K562 (cell line): Measurements from ENCODE around the gene HSPA5. TPM values are rescaled to one million over a fixed set of nuclear protein-coding genes. Genes with fewer than 3 reads are reported as not detected.

Source experiments
- CREBBP ChIP-seq: IDR thresholded peaks from one replicate; pipeline ENCODE4 v1.6.1; 2012; ENCODE audit warnings: low read depth, mild to moderate bottlenecking, control low read depth, inconsistent platforms, low read length
- CTCFL ChIP-seq: IDR thresholded peaks from 2 replicates; pipeline ENCODE4 v1.6.1; 2011; ENCODE audit warnings: borderline replicate concordance, low read depth, mild to moderate bottlenecking, moderate library complexity, low read length; ENCODE audit not compliant: insufficient read depth, poor library complexity, severe bottlenecking
- E2F3 ChIP-seq: fragments of 250-450 bp; sonication (Bioruptor Pico); IDR thresholded peaks from 2 replicates; pipeline ENCODE4 v1.4.0; 2020; ENCODE audit warnings: mild to moderate bottlenecking
- FOXP4 ChIP-seq: sonication (generic); formaldehyde crosslinking; IDR thresholded peaks from 2 replicates; pipeline ENCODE4 v1.8.0; 2022; ENCODE audit warnings: mild to moderate bottlenecking, missing genetic modification reagents, borderline replicate concordance
- HDAC3 ChIP-seq: fragments of 450-650 bp; IDR thresholded peaks from 2 replicates; pipeline ENCODE4 v1.6.1; 2018; ENCODE audit warnings: borderline replicate concordance, mild to moderate bottlenecking, moderate library complexity; ENCODE audit not compliant: partially characterized antibody
- KDM5B ChIP-seq: fragments of 200-600 bp; sonication (generic); IDR thresholded peaks from 2 replicates; pipeline ENCODE4 v1.6.1; 2012; ENCODE audit warnings: low read depth, mild to moderate bottlenecking, moderate library complexity, low read length, control low read depth, inconsistent platforms; ENCODE audit not compliant: insufficient replicate concordance
- KLF1 ChIP-seq: fragments of 450-650 bp; IDR thresholded peaks from 2 replicates; pipeline ENCODE4 v1.6.1; 2016; ENCODE audit warnings: missing genetic modification characterization, missing compliant biosample characterization
- MAZ ChIP-seq, 2 experiments: fragments of 450-650 bp in 1 of 2; sonication (generic) in 1 of 2; formaldehyde crosslinking; IDR thresholded peaks in 1 of 2; conservative IDR thresholded peaks in 1 of 2; 2 replicates each; pipeline versions ENCODE4 v1.4.0 to v1.5.0; 2020; ENCODE audit warnings: mild to moderate bottlenecking in 1 of 2, missing genetic modification reagents in 1 of 2
- SETDB1 ChIP-seq: IDR thresholded peaks from one replicate; pipeline ENCODE4 v1.6.1; 2012; ENCODE audit warnings: low read length, control low read depth, inconsistent platforms
- polyA plus RNA-seq, 8 experiments: library from polyadenylated mRNA; depleted of rRNA in 4 of 8; stranded (reverse) in 5 of 8; unstranded in 3 of 8; fragments of >200 nt; fragmentation: Nextera tagmentation in 2 of 8; fragmentation: Illumina TruSeq in 1 of 8; extraction: Ambion mirVana in 2 of 8; extraction: Trizol in 1 of 8; gene quantifications; 2 replicates each; pipeline versions ENCODE4 v1.2.1 to v1.2.3, GENCODE V29; 2011 to 2014; ENCODE audit warnings: inconsistent platforms in 1 of 8, missing spikeins in 1 of 8
- total RNA-seq, 7 experiments: library from RNA; depleted of rRNA in 6 of 7; stranded (reverse); fragments of >200 nt in 6 of 7; fragmentation: Illumina TruSeq in 2 of 7; extraction: Trizol in 2 of 7; gene quantifications; 2 replicates each; pipeline versions ENCODE4 v1.2.1 to v1.2.3, GENCODE V29; 2011 to 2021; ENCODE audit warnings: low replicate concordance in 1 of 7
- TF ChIP-seq, protein P1 (sequence below): fragments of 250-450 bp; sonication (Bioruptor Pico); IDR thresholded peaks from 2 replicates; pipeline ENCODE4 v1.5.0; 2021; ENCODE audit warnings: mild to moderate bottlenecking, moderate library complexity
- TF ChIP-seq, protein P2 (sequence below): sonication (generic); formaldehyde crosslinking; IDR thresholded peaks from 2 replicates; pipeline ENCODE4 v1.4.0; 2020; ENCODE audit warnings: mild to moderate bottlenecking, missing genetic modification reagents

Gene HSPA5
- total and polyA plus RNA-seq, 9 of the 15 experiments (the other 6 are each of a cell fraction or from before 2014, with no cell fraction given), result 48.0 to 265 (median 113) TPM

DNA sequence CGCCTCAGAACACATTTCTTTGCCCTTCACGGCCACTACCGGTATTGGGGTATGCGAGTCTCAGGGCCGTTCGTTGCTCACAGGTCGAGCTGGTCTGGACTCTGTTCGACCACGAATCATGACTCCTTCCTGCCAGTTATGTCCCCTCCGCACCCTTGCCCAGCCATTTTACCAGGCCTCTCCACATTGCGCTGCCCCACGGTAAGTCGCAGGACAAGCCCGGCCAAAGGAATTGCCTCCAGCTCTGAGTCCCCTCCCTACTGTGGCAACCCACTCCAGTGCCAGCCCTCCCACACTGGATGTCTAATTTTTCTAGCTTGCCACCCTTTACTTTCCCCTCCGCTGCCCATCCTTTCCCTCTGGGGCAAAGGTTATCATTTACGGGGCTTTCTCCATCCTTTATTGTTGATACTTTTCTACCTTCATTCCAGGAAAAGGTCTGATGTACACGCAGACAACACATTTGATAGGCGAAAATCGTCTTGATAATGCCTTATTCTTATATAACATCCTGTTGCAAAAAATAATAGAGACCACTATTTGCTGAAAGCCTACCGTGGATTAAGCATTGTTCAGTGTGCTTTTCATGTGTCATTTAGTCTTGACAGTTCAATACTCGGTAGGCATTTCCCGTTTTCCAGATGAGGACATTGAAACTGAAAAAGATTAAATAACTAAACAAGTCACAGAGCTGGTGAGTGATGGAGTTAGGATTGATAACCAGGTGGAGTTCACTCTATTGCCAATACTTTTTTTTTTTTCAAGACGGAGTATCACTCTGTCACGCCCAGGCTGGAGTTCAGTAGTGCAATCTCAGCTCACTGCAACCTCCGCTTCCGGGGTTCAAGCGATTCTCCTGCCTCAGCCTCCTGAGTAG, 958 bp upstream of the HSPA5 start (continued):
- TF ChIP-seq, protein P1, sequence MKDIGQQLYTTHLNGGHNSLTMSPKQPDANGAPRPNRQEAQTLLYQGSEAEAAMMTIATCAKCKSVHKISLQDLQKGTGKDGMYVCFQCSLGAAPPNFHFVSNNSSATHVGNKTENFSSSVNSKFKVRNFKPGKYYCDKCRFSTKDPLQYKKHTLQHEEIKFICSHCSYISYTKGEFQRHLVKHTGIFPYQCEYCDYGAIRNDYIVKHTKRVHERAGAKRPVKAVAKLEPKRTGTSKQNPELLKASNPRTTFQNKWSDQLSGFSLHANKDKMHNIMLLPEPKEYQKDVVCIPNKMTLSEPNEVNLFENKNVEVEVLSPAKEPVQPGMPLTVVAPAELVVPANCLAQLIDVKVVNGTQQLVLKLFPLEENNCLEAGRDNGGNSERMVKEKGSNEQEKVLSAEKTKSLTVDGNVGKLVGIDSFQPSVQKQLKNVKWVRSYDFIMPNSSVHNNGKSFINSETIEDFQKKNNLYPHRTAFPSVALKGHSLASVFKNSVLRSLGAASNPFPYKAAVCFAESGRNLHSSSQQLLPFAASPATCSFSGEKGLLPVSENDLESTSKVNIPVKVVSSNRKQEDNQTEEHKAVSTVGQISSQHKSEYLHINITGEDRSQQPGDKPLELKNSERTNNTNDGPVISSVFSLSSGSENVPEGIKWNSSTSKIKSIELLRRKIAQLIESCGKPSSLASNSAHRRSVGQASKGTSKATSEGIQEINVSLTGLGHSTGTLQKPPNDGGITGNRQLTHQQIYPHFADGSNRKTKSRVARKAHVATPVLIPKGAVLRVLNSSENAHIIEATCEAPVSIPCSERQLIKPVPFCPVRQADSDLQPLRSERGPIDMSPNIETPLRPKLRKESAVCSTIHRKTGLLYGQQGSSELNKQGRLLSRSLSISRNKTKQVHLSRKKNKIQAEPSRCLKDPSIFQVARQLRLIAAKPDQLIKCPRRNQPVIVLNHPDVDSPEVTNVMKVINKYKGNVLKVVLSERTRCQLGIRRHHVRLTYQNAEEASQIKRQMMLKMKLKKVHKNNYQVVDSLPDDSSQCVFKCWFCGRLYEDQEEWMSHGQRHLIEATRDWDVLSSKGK (CRISPR knock-in tag), result no peak
- no peak for TF ChIP-seq HDAC3
- no peak for TF ChIP-seq MAZ (CRISPR knock-in tag; conservative IDR thresholded peaks at IDR 0.05 in 1 of 2, IDR thresholded peaks at IDR 0.05 in 1 of 2)
- TF ChIP-seq SETDB1, result no peak
- TF ChIP-seq, protein P2, sequence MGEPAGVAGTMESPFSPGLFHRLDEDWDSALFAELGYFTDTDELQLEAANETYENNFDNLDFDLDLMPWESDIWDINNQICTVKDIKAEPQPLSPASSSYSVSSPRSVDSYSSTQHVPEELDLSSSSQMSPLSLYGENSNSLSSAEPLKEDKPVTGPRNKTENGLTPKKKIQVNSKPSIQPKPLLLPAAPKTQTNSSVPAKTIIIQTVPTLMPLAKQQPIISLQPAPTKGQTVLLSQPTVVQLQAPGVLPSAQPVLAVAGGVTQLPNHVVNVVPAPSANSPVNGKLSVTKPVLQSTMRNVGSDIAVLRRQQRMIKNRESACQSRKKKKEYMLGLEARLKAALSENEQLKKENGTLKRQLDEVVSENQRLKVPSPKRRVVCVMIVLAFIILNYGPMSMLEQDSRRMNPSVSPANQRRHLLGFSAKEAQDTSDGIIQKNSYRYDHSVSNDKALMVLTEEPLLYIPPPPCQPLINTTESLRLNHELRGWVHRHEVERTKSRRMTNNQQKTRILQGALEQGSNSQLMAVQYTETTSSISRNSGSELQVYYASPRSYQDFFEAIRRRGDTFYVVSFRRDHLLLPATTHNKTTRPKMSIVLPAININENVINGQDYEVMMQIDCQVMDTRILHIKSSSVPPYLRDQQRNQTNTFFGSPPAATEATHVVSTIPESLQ (CRISPR knock-in tag), result no peak
- no peak for TF ChIP-seq CREBBP
- TF ChIP-seq KLF1 (tag), result no peak
- peak; percentile 56 for TF ChIP-seq KDM5B
- no peak for TF ChIP-seq CTCFL
- no peak for TF ChIP-seq FOXP4 (CRISPR knock-in tag)
- peak; percentile 11; the same call in 1 of the 2 replicates for TF ChIP-seq E2F3
